HepG2 (cell line): ENCODE data around the gene BTG4. TPM values are rescaled to one million over a fixed set of nuclear protein-coding genes. Genes with fewer than 3 reads are reported as not detected.

Experiments used
- ATAC-seq: fragments of 200-7000 bp; cut with Tn5 transposase; 3 replicates; pipeline ENCODE4 v1.9.1; 2020; ENCODE audit warnings: mild to moderate bottlenecking, moderate library complexity
- BruUV-seq: library from RNA; stranded (reverse); fragments of 400-500 nt; replicated peaks from 2 replicates; lab custom pipeline; 2021; lab: Mats Ljungman, UMichigan
- CTCF ChIA-PET: fragments of 300-600 bp; formaldehyde crosslinking; extraction: SDS; loops from one replicate; lab custom pipeline; 2021; ENCODE audit warnings: low total read pairs, inconsistent platforms, low intra/inter-chr PET ratio; lab: Yijun Ruan, JAX
- POLR2A ChIA-PET: fragments of 350-600 bp; sonication (Branson Sonifier 250); formaldehyde crosslinking; loops from one replicate; lab custom pipeline; 2020; ENCODE audit warnings: antibody characterized with exemption, inconsistent platforms; lab: Yijun Ruan, JAX
- DNase-seq: peaks from one replicate; pipeline ENCODE4 v3.0.0-alpha.2; 2015; ENCODE audit warnings: low spot score
- FAIRE-seq: peaks from 3 replicates; lab custom pipeline; 2011; peaks lifted over from hg19 to GRCh38; lab: Jason Lieb, UNC
- H2AFZ ChIP-seq: one replicate; pipeline ENCODE4 v1.6.1; 2011; ENCODE audit warnings: low read length, inconsistent platforms
- H3K27ac ChIP-seq: fragments of 300-600 bp; 3 replicates; pipeline ENCODE4 v1.8.0; 2011; ENCODE audit warnings: mixed run types, mild to moderate bottlenecking, mixed read lengths, low read length, inconsistent platforms; ENCODE audit not compliant: insufficient read depth; ENCODE audit errors: extremely low read length
- H3K27me3 ChIP-seq, 2 experiments: fragments of 200-600 bp in 1 of 2; 2 replicates in 1 of 2; 3 replicates in 1 of 2; pipeline versions ENCODE4 v1.6.0 to v1.8.0; 2011; ENCODE audit warnings: low read length in 2 of 2, mild to moderate bottlenecking in 2 of 2, moderate library complexity in 2 of 2, inconsistent platforms in 1 of 2; ENCODE audit not compliant: insufficient read depth in 2 of 2, control insufficient read depth in 1 of 2
- H3K36me3 ChIP-seq, 2 experiments: fragments of 200-600 bp in 1 of 2; replicated peaks in 1 of 2; 2 replicates in 1 of 2; 3 replicates in 1 of 2; pipeline versions ENCODE4 v1.5.1 to v1.8.0; 2011; ENCODE audit warnings: low read length in 2 of 2, inconsistent platforms in 1 of 2; ENCODE audit not compliant: insufficient read depth in 2 of 2, control insufficient read depth in 1 of 2
- H3K4me1 ChIP-seq: 2 replicates; pipeline ENCODE4 v1.5.1; 2012; ENCODE audit warnings: low read length, inconsistent platforms; ENCODE audit not compliant: insufficient read depth
- H3K4me2 ChIP-seq: 2 replicates; pipeline ENCODE4 v1.6.0; 2011; ENCODE audit warnings: low read depth, low read length, inconsistent platforms
- H3K4me3 ChIP-seq, 3 experiments: fragments of 200-600 bp in 1 of 3; sonication (generic), shearing (Covaris generic) in 1 of 3; replicated peaks in 1 of 3; 2 replicates each; pipeline ENCODE4 v1.5.1; 2011 to 2016; ENCODE audit warnings: low read length in 3 of 3, inconsistent platforms in 2 of 3, low read depth in 2 of 3, mild to moderate bottlenecking in 2 of 3, control low read depth in 1 of 3, mixed read lengths in 1 of 3; ENCODE audit not compliant: insufficient read depth in 1 of 3
- H3K79me2 ChIP-seq: one replicate; pipeline ENCODE4 v1.6.1; 2011; ENCODE audit warnings: low read length, inconsistent platforms; ENCODE audit not compliant: insufficient read depth
- H3K9ac ChIP-seq: 2 replicates; pipeline ENCODE4 v1.6.0; 2011; ENCODE audit warnings: mild to moderate bottlenecking, low read depth, low read length, inconsistent platforms; ENCODE audit not compliant: insufficient read depth
- H3K9me3 ChIP-seq: 2 replicates; pipeline ENCODE4 v1.5.1; 2012; ENCODE audit warnings: mild to moderate bottlenecking, low read length
- H4K20me1 ChIP-seq: 2 replicates; pipeline ENCODE4 v1.6.0; 2011; ENCODE audit warnings: inconsistent platforms, mild to moderate bottlenecking, low read length, moderate library complexity; ENCODE audit not compliant: insufficient read depth
- AHR ChIP-seq: IDR thresholded peaks from 2 replicates; pipeline ENCODE4 v1.6.1; 2018; ENCODE audit warnings: missing genetic modification reagents, missing compliant biosample characterization
- KDM2A ChIP-seq: sonication (generic); formaldehyde crosslinking; IDR thresholded peaks from 2 replicates; pipeline ENCODE4 v1.4.0; 2020; ENCODE audit warnings: low read depth, missing genetic modification reagents, borderline replicate concordance
- SP4 ChIP-seq: sonication (generic); formaldehyde crosslinking; IDR thresholded peaks from 2 replicates; pipeline ENCODE4 v1.8.1; 2023; ENCODE audit warnings: mild to moderate bottlenecking, missing genetic modification reagents
- WGBS: methylation state at CpG from one replicate; pipeline ENCODE4 v1.1.6; 2017; ENCODE audit warnings: low lambda C conversion rate; 5-methylcytosine and 5-hydroxymethylcytosine counted together
- in situ Hi-C: cut with HindIII; loops from 2 replicates; pipeline ENCODE4 v1.10.0; 2017; ENCODE audit warnings: low pct_unique_long_range_greater_than_20kb; ENCODE audit not compliant: extremely low pct_ligation_motif_present
- intact Hi-C: fragments of 100-400 bp; cut with micrococcal nuclease; formaldehyde crosslinking; loops from one replicate; pipeline ENCODE4 v1.10.0; 2022; ENCODE audit not compliant: unreplicated experiment
- polyA plus RNA-seq, 8 experiments: library from polyadenylated mRNA; depleted of rRNA in 3 of 8; stranded (reverse) in 7 of 8; unstranded in 1 of 8; fragments of >200 nt; fragmentation: Illumina TruSeq in 4 of 8; extraction: Trizol in 4 of 8; gene quantifications; 2 replicates each; pipeline versions ENCODE4 v1.2.1 to v1.2.3, GENCODE V29; 2011 to 2016; ENCODE audit warnings: low read depth in 4 of 8, missing spikeins in 1 of 8, mixed read lengths in 1 of 8; ENCODE audit not compliant: insufficient read depth in 1 of 8
- total RNA-seq, 5 experiments: library from RNA; depleted of rRNA; stranded (reverse); fragments of >200 nt; fragmentation: Illumina TruSeq; extraction: Trizol; gene quantifications; 2 replicates each; pipeline ENCODE4 v1.2.3, GENCODE V29; 2016; ENCODE audit warnings: low read depth in 1 of 5
- TF ChIP-seq, protein P1 (sequence below): sonication (generic); formaldehyde crosslinking; IDR thresholded peaks from 2 replicates; pipeline ENCODE4 v1.5.1; 2020; ENCODE audit warnings: mild to moderate bottlenecking, missing genetic modification reagents, moderate library complexity
- TF ChIP-seq, protein P2 (sequence below): sonication (generic); formaldehyde crosslinking; IDR thresholded peaks from 2 replicates; pipeline ENCODE4 v1.4.0; 2020; ENCODE audit warnings: mild to moderate bottlenecking, missing genetic modification reagents, borderline replicate concordance
- TF ChIP-seq, protein P3 (sequence below): sonication (generic); formaldehyde crosslinking; IDR thresholded peaks from 2 replicates; pipeline ENCODE4 v1.4.0; 2020; ENCODE audit warnings: mild to moderate bottlenecking, low read depth, missing genetic modification reagents

BTG4 gene
- total and polyA plus RNA-seq, 2 of the 13 experiments (the other 11 are each of a cell fraction or from before 2014, with no cell fraction given) = not detected

DNA sequence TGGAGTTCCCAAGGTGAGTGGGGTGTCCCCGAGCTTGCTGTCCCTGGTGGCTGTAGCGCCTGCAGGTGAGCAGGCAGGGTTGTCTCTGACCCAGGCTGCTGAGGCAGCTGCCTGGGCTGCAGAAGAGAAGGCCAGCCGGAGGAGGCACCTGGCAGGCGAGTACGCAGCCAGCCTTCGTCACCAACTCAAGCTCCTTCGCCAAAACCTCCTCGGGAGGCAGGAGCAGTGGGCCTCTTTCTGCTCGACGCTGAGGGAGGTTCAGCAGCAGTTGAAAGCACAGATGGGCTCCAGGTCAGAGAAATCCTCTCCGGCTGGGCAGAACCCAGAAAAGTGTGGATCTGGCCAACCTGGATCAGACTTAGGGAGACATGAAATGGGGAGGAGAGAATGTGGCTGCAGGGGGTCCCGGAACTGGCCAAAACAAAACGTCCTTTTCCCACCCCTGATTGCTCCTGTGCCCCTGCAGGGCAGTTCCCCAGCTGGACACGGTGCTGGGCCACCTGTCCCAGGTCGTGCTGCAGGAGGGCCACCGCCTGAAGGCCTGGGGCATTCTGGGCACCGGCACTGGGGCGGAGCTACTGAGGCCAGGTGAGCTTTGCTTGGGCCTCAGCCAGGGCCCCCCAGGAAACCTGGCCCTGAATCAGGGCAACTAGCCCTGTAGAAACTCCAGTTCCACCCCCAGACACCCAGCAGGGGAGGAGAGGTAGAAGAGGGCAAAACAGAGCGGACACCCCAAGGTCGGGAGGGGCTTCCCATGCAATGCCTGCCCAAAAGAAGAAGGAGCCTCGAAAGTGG is 56.7 kb downstream of the BTG4 start:
- no peak for DNase-seq
- ATAC-seq = peak; percentile 70
- peak overlapping the region; percentile 95 for H3K4me2 ChIP-seq
- H3K9ac ChIP-seq = 0 out of 2 replicates have a peak overlapping the region, but pooled peaks have one; percentile 25
- TF ChIP-seq, protein P1, sequence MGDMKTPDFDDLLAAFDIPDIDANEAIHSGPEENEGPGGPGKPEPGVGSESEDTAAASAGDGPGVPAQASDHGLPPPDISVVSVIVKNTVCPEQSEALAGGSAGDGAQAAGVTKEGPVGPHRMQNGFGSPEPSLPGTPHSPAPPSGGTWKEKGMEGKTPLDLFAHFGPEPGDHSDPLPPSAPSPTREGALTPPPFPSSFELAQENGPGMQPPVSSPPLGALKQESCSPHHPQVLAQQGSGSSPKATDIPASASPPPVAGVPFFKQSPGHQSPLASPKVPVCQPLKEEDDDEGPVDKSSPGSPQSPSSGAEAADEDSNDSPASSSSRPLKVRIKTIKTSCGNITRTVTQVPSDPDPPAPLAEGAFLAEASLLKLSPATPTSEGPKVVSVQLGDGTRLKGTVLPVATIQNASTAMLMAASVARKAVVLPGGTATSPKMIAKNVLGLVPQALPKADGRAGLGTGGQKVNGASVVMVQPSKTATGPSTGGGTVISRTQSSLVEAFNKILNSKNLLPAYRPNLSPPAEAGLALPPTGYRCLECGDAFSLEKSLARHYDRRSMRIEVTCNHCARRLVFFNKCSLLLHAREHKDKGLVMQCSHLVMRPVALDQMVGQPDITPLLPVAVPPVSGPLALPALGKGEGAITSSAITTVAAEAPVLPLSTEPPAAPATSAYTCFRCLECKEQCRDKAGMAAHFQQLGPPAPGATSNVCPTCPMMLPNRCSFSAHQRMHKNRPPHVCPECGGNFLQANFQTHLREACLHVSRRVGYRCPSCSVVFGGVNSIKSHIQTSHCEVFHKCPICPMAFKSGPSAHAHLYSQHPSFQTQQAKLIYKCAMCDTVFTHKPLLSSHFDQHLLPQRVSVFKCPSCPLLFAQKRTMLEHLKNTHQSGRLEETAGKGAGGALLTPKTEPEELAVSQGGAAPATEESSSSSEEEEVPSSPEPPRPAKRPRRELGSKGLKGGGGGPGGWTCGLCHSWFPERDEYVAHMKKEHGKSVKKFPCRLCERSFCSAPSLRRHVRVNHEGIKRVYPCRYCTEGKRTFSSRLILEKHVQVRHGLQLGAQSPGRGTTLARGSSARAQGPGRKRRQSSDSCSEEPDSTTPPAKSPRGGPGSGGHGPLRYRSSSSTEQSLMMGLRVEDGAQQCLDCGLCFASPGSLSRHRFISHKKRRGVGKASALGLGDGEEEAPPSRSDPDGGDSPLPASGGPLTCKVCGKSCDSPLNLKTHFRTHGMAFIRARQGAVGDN = peak; percentile 20
- no peak for TF ChIP-seq KDM2A (CRISPR knock-in tag)
- TF ChIP-seq, protein P2, sequence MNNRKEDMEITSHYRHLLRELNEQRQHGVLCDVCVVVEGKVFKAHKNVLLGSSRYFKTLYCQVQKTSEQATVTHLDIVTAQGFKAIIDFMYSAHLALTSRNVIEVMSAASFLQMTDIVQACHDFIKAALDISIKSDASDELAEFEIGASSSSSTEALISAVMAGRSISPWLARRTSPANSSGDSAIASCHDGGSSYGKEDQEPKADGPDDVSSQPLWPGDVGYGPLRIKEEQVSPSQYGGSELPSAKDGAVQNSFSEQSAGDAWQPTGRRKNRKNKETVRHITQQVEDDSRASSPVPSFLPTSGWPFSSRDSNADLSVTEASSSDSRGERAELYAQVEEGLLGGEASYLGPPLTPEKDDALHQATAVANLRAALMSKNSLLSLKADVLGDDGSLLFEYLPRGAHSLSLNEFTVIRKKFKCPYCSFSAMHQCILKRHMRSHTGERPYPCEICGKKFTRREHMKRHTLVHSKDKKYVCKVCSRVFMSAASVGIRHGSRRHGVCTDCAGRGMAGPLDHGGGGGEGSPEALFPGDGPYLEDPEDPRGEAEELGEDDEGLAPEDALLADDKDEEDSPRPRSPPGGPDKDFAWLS = no peak
- no peak for TF ChIP-seq AHR (CRISPR knock-in tag)
- no peak for TF ChIP-seq SP4 (CRISPR knock-in tag)
- TF ChIP-seq, protein P3, sequence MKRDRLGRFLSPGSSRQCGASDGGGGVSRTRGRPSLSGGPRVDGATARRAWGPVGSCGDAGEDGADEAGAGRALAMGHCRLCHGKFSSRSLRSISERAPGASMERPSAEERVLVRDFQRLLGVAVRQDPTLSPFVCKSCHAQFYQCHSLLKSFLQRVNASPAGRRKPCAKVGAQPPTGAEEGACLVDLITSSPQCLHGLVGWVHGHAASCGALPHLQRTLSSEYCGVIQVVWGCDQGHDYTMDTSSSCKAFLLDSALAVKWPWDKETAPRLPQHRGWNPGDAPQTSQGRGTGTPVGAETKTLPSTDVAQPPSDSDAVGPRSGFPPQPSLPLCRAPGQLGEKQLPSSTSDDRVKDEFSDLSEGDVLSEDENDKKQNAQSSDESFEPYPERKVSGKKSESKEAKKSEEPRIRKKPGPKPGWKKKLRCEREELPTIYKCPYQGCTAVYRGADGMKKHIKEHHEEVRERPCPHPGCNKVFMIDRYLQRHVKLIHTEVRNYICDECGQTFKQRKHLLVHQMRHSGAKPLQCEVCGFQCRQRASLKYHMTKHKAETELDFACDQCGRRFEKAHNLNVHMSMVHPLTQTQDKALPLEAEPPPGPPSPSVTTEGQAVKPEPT = no peak
- peaks cover 6 to 48% of the 10 kb centered on the region in 2 experiments; a peak in 4 of 5 replicates for H3K27me3 ChIP-seq
- peaks cover 23% of the 10 kb centered on the region for H3K4me1 ChIP-seq
- intact Hi-C loops = loop anchor here (5.0 kb wide), 1 partner anchor 127 kb away; no protein-coding TSS in a partner anchor
- peak overlapping the region in 2 of 3 experiments; percentile 31 to 70; a peak in 4 of 6 replicates for H3K4me3 ChIP-seq
- H4K20me1 ChIP-seq = no peaks in the 10 kb centered on the region
- no TSS peak for BruUV-seq
- in situ Hi-C loops = loop anchor here (10.0 kb wide), 1 partner anchor 379 kb away; no protein-coding TSS in a partner anchor
- no peaks in the 10 kb centered on the region for H3K36me3 ChIP-seq
- no peak overlapping the region for H3K27ac ChIP-seq
- POLR2A ChIA-PET = no interaction called here
- H2AFZ ChIP-seq = no peak overlapping the region
- H3K79me2 ChIP-seq = no peaks in the 10 kb centered on the region
- 30% methylated on average over 8 of the region's 21 CpGs for WGBS
- no peak for FAIRE-seq
- H3K9me3 ChIP-seq = no peaks in the 10 kb centered on the region
- CTCF ChIA-PET = interaction anchor here (1.0 kb wide), 1 partner anchor 111 kb away, joined by 3 read pairs; no protein-coding TSS in a partner anchor
